SK-N-MC (cell line): ENCODE data around the gene ZBED4.

ENCODE experiments used
- EZH2 ChIP-seq: fragments of 200-600 bp; sonication (generic); IDR thresholded peaks from one replicate; pipeline ENCODE4 v1.6.1; 2017; ENCODE audit warnings: antibody characterized with exemption
- FOXP2 ChIP-seq: optimal IDR thresholded peaks from 2 replicates; pipeline ENCODE3; 2011; ENCODE audit warnings: mild to moderate bottlenecking, moderate library complexity; ENCODE audit not compliant: insufficient read depth; ENCODE audit errors: extremely low read length, control extremely low read depth
- POLR2AphosphoS5 ChIP-seq: IDR thresholded peaks from 2 replicates; pipeline ENCODE4 v1.6.1; 2012; ENCODE audit warnings: mild to moderate bottlenecking, low read depth, low read length, borderline replicate concordance

GRCh38 chr22:49823289-49824045, 30.2 kb upstream of the ZBED4 start:
- TF ChIP-seq POLR2AphosphoS5 (no peak), EZH2 (no peak), FOXP2 (no peak)
